Measurements from ENCODE around the gene DPY19L1. TPM values are rescaled to one million over a fixed set of nuclear protein-coding genes. Genes with fewer than 3 reads are reported as not detected.
"Not testable (repeated sequence)": the region's sequence is repeated elsewhere in the genome, so short reads cannot be mapped to it uniquely, and the experiment has no call there.

The DPY19L1 gene
- total RNA-seq, 1 donor: 27.1 TPM

DNA sequence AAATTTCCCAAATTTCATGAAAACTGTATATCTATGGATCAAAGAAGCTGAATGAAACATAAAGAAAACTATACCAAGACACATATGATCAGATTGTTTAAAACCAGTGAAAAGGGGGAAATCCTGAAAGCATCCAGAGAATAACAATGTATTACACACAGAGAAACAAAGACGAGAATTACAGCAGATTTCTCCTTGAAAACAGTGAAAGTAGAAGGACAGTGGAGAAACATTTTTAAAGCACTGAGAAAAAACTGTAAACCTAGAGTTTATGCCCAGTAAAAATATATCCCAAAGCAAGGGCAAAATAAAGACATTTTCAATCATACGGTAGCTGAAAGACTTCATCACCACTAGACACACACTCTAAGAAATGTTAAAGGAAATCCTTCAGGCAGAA lies 121.0 kb downstream of the DPY19L1 start:
- H3K4me3 ChIP-seq (ENCODE audit: insufficient read depth, low read length): no peak overlapping the region
- no peak for DNase-seq (ENCODE audit: insufficient read length, low spot score, missing footprints)
- H3K27ac ChIP-seq (ENCODE audit: low read depth, low read length): no peak overlapping the region
- H3K36me3 ChIP-seq (ENCODE audit: insufficient read depth, low read length): no peaks in the 10 kb centered on the region
- H3K79me2 ChIP-seq (ENCODE audit: insufficient read depth, low read length): no peaks in the 10 kb centered on the region
- H3K27me3 ChIP-seq (ENCODE audit: insufficient read depth, low read length): no peaks in the 10 kb centered on the region
- no peaks in the 10 kb centered on the region for H3K9me3 ChIP-seq (ENCODE audit: low read depth, low read length)
- no peak overlapping the region for H3K4me2 ChIP-seq (ENCODE audit: insufficient read depth, low read length)
- no peaks in the 10 kb centered on the region for H4K20me1 ChIP-seq (ENCODE audit: insufficient read depth, low read length)
- H2AFZ ChIP-seq (ENCODE audit: low read length): no peak overlapping the region
- TF ChIP-seq CTCF (IDR thresholded peaks at IDR 0.05; ENCODE audit: extremely low read depth, low read depth, low read length): no peak
- no peaks in the 10 kb centered on the region for H3K4me1 ChIP-seq (ENCODE audit: insufficient read depth, low read length)

- H3K9me3 ChIP-seq (ENCODE audit: low read depth, low read length): no peaks in the 10 kb centered on the region
- no peak overlapping the region for H3K4me3 ChIP-seq (ENCODE audit: insufficient read depth, low read length)
- H3K27ac ChIP-seq (ENCODE audit: low read depth, low read length): no peak overlapping the region
- H3K79me2 ChIP-seq (ENCODE audit: insufficient read depth, low read length): no peaks in the 10 kb centered on the region
- no peaks in the 10 kb centered on the region for H4K20me1 ChIP-seq (ENCODE audit: insufficient read depth, low read length)
- H3K27me3 ChIP-seq (ENCODE audit: insufficient read depth, low read length): no peaks in the 10 kb centered on the region
- H2AFZ ChIP-seq (ENCODE audit: low read length): no peak overlapping the region
- TF ChIP-seq CTCF (IDR thresholded peaks at IDR 0.05; ENCODE audit: extremely low read depth, low read depth, low read length): no peak
- DNase-seq (ENCODE audit: insufficient read length, low spot score, missing footprints): no peak
- H3K4me1 ChIP-seq (ENCODE audit: insufficient read depth, low read length): no peaks in the 10 kb centered on the region
- H3K36me3 ChIP-seq (ENCODE audit: insufficient read depth, low read length): no peaks in the 10 kb centered on the region
- H3K4me2 ChIP-seq (ENCODE audit: insufficient read depth, low read length): no peak overlapping the region
Observed at GRCh38 chr7:34912236-34912635, 125.0 kb downstream of the DPY19L1 start.

GRCh38 chr7:34906266-34906850 lies 130.9 kb downstream of the DPY19L1 start:
- H3K4me1 ChIP-seq (ENCODE audit: insufficient read depth, low read length); H3K9me3 ChIP-seq (ENCODE audit: low read depth, low read length); H3K27me3 ChIP-seq (ENCODE audit: insufficient read depth, low read length); H3K4me2 ChIP-seq (ENCODE audit: insufficient read depth, low read length); H3K27ac ChIP-seq (ENCODE audit: low read depth, low read length); H3K36me3 ChIP-seq (ENCODE audit: insufficient read depth, low read length); H4K20me1 ChIP-seq (ENCODE audit: insufficient read depth, low read length); H2AFZ ChIP-seq (ENCODE audit: low read length); DNase-seq (ENCODE audit: insufficient read length, low spot score, missing footprints); H3K79me2 ChIP-seq (ENCODE audit: insufficient read depth, low read length); H3K4me3 ChIP-seq (ENCODE audit: insufficient read depth, low read length): not testable (repeated sequence)

DNA sequence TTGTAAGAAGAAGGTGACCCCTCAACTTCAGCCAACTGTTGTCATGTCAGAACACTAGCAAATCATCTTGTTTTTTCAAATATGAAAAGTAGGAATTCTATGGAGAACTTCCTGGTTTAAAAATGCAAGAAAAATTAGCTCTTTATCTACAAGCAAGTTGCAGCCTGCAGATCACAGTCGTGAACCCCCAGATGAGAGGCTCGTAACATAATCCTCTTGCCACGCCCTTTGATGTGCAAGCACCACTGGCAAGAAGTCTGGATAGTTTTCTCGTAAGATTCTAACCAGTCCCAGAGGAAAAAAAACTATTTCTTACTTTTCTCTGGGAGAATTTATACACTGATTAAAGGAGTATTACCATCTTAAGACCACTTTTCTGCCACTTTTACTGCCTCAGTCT lies 132.3 kb downstream of the DPY19L1 start:
- H4K20me1 ChIP-seq (ENCODE audit: insufficient read depth, low read length): no peaks in the 10 kb centered on the region
- H3K27ac ChIP-seq (ENCODE audit: low read depth, low read length): no peak overlapping the region
- no peak overlapping the region for H3K4me3 ChIP-seq (ENCODE audit: insufficient read depth, low read length)
- DNase-seq (ENCODE audit: insufficient read length, low spot score, missing footprints): no peak
- no peaks in the 10 kb centered on the region for H3K4me1 ChIP-seq (ENCODE audit: insufficient read depth, low read length)
- H3K27me3 ChIP-seq (ENCODE audit: insufficient read depth, low read length): no peaks in the 10 kb centered on the region
- no peak overlapping the region for H2AFZ ChIP-seq (ENCODE audit: low read length)
- TF ChIP-seq CTCF (IDR thresholded peaks at IDR 0.05; ENCODE audit: extremely low read depth, low read depth, low read length): no peak
- H3K4me2 ChIP-seq (ENCODE audit: insufficient read depth, low read length): no peak overlapping the region
- no peaks in the 10 kb centered on the region for H3K36me3 ChIP-seq (ENCODE audit: insufficient read depth, low read length)
- H3K79me2 ChIP-seq (ENCODE audit: insufficient read depth, low read length): no peaks in the 10 kb centered on the region
- H3K9me3 ChIP-seq (ENCODE audit: low read depth, low read length): no peaks in the 10 kb centered on the region

DNA sequence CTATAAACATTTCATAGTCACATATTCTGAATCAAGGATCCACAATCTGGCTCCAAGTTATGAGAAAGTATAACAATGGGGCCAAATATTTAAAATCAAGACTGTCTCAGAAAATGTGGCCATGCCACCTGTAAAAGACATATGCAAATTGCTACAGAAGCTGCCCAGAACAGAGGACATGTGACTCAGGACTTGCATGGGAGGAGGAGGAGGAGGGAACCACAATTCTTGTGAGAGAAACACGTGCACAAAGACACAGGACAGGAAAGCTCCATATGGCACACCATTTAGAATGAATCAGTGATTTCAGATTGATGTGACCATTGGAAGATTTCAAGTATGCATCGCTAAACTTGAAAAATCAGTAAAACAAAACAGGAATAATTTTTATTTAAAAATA lies 133.4 kb downstream of the DPY19L1 start:
- not testable (repeated sequence) for H3K9me3 ChIP-seq (ENCODE audit: low read depth, low read length); H3K79me2 ChIP-seq (ENCODE audit: insufficient read depth, low read length); DNase-seq (ENCODE audit: insufficient read length, low spot score, missing footprints); H4K20me1 ChIP-seq (ENCODE audit: insufficient read depth, low read length); H3K4me1 ChIP-seq (ENCODE audit: insufficient read depth, low read length); H2AFZ ChIP-seq (ENCODE audit: low read length); H3K4me2 ChIP-seq (ENCODE audit: insufficient read depth, low read length); H3K27me3 ChIP-seq (ENCODE audit: insufficient read depth, low read length); H3K4me3 ChIP-seq (ENCODE audit: insufficient read depth, low read length); H3K27ac ChIP-seq (ENCODE audit: low read depth, low read length); H3K36me3 ChIP-seq (ENCODE audit: insufficient read depth, low read length)
